ENCODE data around the gene MPDU1.

Gene MPDU1

DNA sequence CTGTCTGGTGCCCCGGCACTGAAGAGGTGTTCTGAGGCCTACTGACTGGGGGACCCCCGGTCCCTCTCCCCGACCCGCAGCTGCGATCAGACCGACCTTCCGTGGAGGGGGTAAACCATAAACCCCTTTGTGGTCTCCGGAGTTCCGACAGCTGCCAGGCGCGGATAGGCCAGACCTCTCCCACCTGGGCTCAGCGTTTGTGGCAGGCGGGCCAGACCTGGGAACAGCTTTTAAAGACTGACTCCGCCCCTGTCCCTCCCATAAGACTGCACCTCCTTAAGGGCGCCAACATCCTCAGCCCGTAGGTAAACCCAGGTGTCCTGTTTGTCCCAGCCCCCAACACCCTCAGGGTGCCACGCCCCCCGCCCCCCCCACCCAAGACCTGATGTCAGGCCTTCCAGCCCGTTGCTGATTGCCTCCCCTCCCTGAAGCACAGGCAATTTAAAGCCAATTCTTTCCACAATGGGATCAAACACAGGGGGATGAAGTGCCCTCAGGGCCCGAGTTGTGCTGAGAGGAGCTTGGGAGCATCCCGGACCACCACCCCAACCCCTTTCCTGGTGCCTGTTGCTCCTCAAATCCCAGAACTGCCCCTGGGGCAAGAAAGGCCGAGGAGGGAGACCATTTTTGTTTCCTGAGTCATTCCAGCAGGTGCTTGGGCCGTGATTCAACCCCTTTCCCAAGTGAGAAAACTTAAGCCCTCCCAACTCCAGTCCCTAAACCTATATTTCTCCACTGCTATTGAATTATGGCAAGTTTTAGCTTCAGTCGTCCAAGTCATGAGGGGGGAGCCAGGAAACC, 6.4 kb downstream of the MPDU1 start, which contains the start of gene SOX15:
SOX15 (minus strand) TSS at position 204 of the 801 bp plus-strand sequence. CDS start 418 bp downstream, outside the sequence.
- H3K27me3 ChIP-seq (ENCODE audit: control insufficient read depth in 3 of 3, insufficient read depth in 3 of 3, low read depth in 1 of 3, low read length in 3 of 3): no peaks in the 10 kb centered on the region
- H2AK5ac ChIP-seq (ENCODE audit: low read depth, low read length): peak within 1 kb of the TSS; percentile 99
- peak within 1 kb of the TSS; percentile 59 for H3K4me2 ChIP-seq (ENCODE audit: insufficient read depth, low read length, poor library complexity, severe bottlenecking)
- peak within 1 kb of the TSS; percentile 73 for H4K91ac ChIP-seq (ENCODE audit: low read depth, low read length, poor library complexity)
- H3K9ac ChIP-seq (ENCODE audit: low read depth, low read length, poor library complexity): peak within 1 kb of the TSS; percentile 86
- H3K4me1 ChIP-seq (ENCODE audit: control insufficient read depth in 2 of 2, insufficient read depth in 1 of 2, low read depth in 1 of 2, low read length in 2 of 2): peaks cover 11 to 35% of the 10 kb centered on the region in 2 donors
- no peak within 1 kb of the TSS for H2AFZ ChIP-seq (ENCODE audit: low read length)
- H3K36me3 ChIP-seq (replicated peaks in 1 of 2; ENCODE audit: control insufficient read depth in 2 of 2, insufficient read depth in 2 of 2, low read length in 2 of 2): peaks cover 54 to 94% of the 10 kb centered on the region in 2 donors
- H3K27ac ChIP-seq (replicated peaks; ENCODE audit: low read length): peak within 1 kb of the TSS; percentile 95
- peak within 1 kb of the TSS; percentile 24 for H2BK12ac ChIP-seq (ENCODE audit: low read length)
- H3K18ac ChIP-seq (ENCODE audit: low read length): peak within 1 kb of the TSS; percentile 94
- no CpG with 5 or more reads among the region's 24 CpGs for WGBS, 2 donors (ENCODE audit: extremely low coverage in 2 of 2, insufficient read length in 2 of 2, insufficient replicate concordance in 1 of 2)
- peak within 1 kb of the TSS in 1 of 2 donors; percentile 37 for H3K4me3 ChIP-seq (ENCODE audit: low read length in 2 of 2)
- H3K14ac ChIP-seq (ENCODE audit: low read length): no peak within 1 kb of the TSS
- H4K8ac ChIP-seq (ENCODE audit: low read depth, low read length): no peak within 1 kb of the TSS
- H3K9me3 ChIP-seq (replicated peaks in 1 of 2; ENCODE audit: control insufficient read depth in 2 of 2, insufficient read depth in 1 of 2, low read depth in 1 of 2, low read length in 2 of 2): no peaks in the 10 kb centered on the region
- H2BK120ac ChIP-seq (ENCODE audit: low read depth, low read length): peak within 1 kb of the TSS; percentile 63
- peak within 1 kb of the TSS; percentile 50 for H2BK5ac ChIP-seq (ENCODE audit: low read length)
- DNase-seq (ENCODE audit: low spot score): no peak
- H3K23ac ChIP-seq (ENCODE audit: low read depth, low read length, poor library complexity): peak within 1 kb of the TSS; percentile 75
- peak within 1 kb of the TSS; percentile 30 for H3K4ac ChIP-seq (ENCODE audit: low read length)
- H3K79me1 ChIP-seq (ENCODE audit: low read depth, low read length): peaks cover 3% of the 10 kb centered on the region
- peak within 1 kb of the TSS; percentile 90 for H2BK15ac ChIP-seq (ENCODE audit: low read length)

DNA sequence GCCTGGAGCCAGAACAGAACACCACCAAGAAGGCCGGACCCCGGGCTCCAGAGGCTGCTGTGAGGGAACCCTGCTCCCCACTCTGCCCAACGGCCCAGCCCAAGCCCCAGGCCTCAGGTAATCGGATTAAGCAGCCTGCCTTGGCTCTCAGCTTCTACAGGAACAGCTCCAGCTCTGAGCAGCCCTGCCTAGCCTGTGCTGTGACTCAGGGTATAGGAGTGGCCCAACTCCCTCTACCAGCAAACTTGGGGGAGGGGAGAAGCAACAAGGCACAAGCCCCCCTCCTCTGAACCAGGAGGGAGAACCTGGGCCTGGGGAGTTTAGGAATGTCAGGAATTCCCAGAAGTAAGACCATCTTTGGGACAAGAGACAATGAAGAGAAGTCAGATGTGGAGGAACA, 7.1 kb downstream of the MPDU1 start:
- Histone ChIP-seq H3K9me3 (replicated peaks in 1 of 2; ENCODE audit: control insufficient read depth in 2 of 2, insufficient read depth in 1 of 2, low read depth in 1 of 2, low read length in 2 of 2) (no peaks in the 10 kb centered on the region), H3K23ac (ENCODE audit: low read depth, low read length, poor library complexity) (no peak overlapping the region), H3K4ac (ENCODE audit: low read length) (no peak overlapping the region), H3K79me1 (ENCODE audit: low read depth, low read length) (peaks cover 3% of the 10 kb centered on the region), H2AK5ac (ENCODE audit: low read depth, low read length) (no peak overlapping the region), H4K91ac (ENCODE audit: low read depth, low read length, poor library complexity) (no peak overlapping the region), H3K4me1 (ENCODE audit: control insufficient read depth in 2 of 2, insufficient read depth in 1 of 2, low read depth in 1 of 2, low read length in 2 of 2) (peaks cover 11 to 35% of the 10 kb centered on the region in 2 donors), H3K18ac (ENCODE audit: low read length) (no peak overlapping the region), H4K8ac (ENCODE audit: low read depth, low read length) (no peak overlapping the region), H2BK15ac (ENCODE audit: low read length) (no peak overlapping the region), H2AFZ (ENCODE audit: low read length) (no peak overlapping the region), H3K14ac (ENCODE audit: low read length) (no peak overlapping the region), H3K4me3 (ENCODE audit: low read length in 2 of 2) (no peak overlapping the region), H3K27ac (replicated peaks; ENCODE audit: low read length) (peak overlapping the region; percentile 95), H2BK5ac (ENCODE audit: low read length) (no peak overlapping the region), H3K36me3 (replicated peaks in 1 of 2; ENCODE audit: control insufficient read depth in 2 of 2, insufficient read depth in 2 of 2, low read length in 2 of 2) (peaks cover 59 to 97% of the 10 kb centered on the region in 2 donors), H3K27me3 (ENCODE audit: control insufficient read depth in 3 of 3, insufficient read depth in 3 of 3, low read depth in 1 of 3, low read length in 3 of 3) (no peaks in the 10 kb centered on the region), H2BK120ac (ENCODE audit: low read depth, low read length) (no peak overlapping the region), H2BK12ac (ENCODE audit: low read length) (no peak overlapping the region), H3K4me2 (ENCODE audit: insufficient read depth, low read length, poor library complexity, severe bottlenecking) (peak overlapping the region; percentile 40), H3K9ac (ENCODE audit: low read depth, low read length, poor library complexity) (no peak overlapping the region)
- DNase-seq (ENCODE audit: low spot score): peak; percentile 74
- WGBS, 2 donors (ENCODE audit: extremely low coverage in 2 of 2, insufficient read length in 2 of 2, insufficient replicate concordance in 1 of 2): no CpG with 5 or more reads among the region's 4 CpGs

DNA sequence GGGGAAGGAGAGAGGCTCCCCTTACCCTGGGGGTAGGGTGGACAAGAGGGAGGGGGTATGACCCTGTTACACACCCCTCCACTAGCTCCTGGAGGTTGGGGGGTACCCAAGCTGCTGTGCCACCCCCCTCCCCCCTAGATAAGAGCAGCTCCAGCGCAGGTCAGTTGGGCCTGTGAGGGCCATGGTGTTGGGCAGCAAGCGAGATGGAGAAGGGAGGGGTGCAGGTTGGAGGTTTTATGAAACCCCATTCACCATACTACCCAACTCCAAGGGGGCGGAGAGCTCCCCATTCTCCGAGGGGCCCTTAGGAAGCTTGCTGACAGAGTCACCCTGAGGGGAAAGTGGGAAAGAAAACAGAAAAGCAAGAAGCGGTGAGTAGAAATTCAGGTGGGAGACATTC, 7.9 kb downstream of the MPDU1 start:
- Histone ChIP-seq H3K18ac (ENCODE audit: low read length) (peak overlapping the region; percentile 94), H3K9me3 (replicated peaks in 1 of 2; ENCODE audit: control insufficient read depth in 2 of 2, insufficient read depth in 1 of 2, low read depth in 1 of 2, low read length in 2 of 2) (no peaks in the 10 kb centered on the region), H3K14ac (ENCODE audit: low read length) (no peak overlapping the region), H2BK15ac (ENCODE audit: low read length) (peak overlapping the region; percentile 10), H4K8ac (ENCODE audit: low read depth, low read length) (no peak overlapping the region), H3K36me3 (replicated peaks in 1 of 2; ENCODE audit: control insufficient read depth in 2 of 2, insufficient read depth in 2 of 2, low read length in 2 of 2) (peaks cover 60 to 99% of the 10 kb centered on the region in 2 donors), H3K4ac (ENCODE audit: low read length) (peak overlapping the region; percentile 56), H3K79me1 (ENCODE audit: low read depth, low read length) (peaks cover 2% of the 10 kb centered on the region), H2BK120ac (ENCODE audit: low read depth, low read length) (peak overlapping the region; percentile 33), H2AK5ac (ENCODE audit: low read depth, low read length) (peak overlapping the region; percentile 33), H2BK12ac (ENCODE audit: low read length) (peak overlapping the region; percentile 33), H3K4me2 (ENCODE audit: insufficient read depth, low read length, poor library complexity, severe bottlenecking) (no peak overlapping the region), H3K9ac (ENCODE audit: low read depth, low read length, poor library complexity) (no peak overlapping the region), H3K27ac (replicated peaks; ENCODE audit: low read length) (peak overlapping the region; percentile 95), H3K4me3 (ENCODE audit: low read length in 2 of 2) (no peak overlapping the region), H3K4me1 (ENCODE audit: control insufficient read depth in 2 of 2, insufficient read depth in 1 of 2, low read depth in 1 of 2, low read length in 2 of 2) (peaks cover 11 to 35% of the 10 kb centered on the region in 2 donors), H4K91ac (ENCODE audit: low read depth, low read length, poor library complexity) (peak overlapping the region; percentile 61), H3K27me3 (ENCODE audit: control insufficient read depth in 3 of 3, insufficient read depth in 3 of 3, low read depth in 1 of 3, low read length in 3 of 3) (no peaks in the 10 kb centered on the region), H2BK5ac (ENCODE audit: low read length) (peak overlapping the region; percentile 82), H3K23ac (ENCODE audit: low read depth, low read length, poor library complexity) (no peak overlapping the region), H2AFZ (ENCODE audit: low read length) (no peak overlapping the region)
- no CpG with 5 or more reads among the region's 5 CpGs for WGBS, 2 donors (ENCODE audit: extremely low coverage in 2 of 2, insufficient read length in 2 of 2, insufficient replicate concordance in 1 of 2)
- DNase-seq (ENCODE audit: low spot score): no peak

DNA sequence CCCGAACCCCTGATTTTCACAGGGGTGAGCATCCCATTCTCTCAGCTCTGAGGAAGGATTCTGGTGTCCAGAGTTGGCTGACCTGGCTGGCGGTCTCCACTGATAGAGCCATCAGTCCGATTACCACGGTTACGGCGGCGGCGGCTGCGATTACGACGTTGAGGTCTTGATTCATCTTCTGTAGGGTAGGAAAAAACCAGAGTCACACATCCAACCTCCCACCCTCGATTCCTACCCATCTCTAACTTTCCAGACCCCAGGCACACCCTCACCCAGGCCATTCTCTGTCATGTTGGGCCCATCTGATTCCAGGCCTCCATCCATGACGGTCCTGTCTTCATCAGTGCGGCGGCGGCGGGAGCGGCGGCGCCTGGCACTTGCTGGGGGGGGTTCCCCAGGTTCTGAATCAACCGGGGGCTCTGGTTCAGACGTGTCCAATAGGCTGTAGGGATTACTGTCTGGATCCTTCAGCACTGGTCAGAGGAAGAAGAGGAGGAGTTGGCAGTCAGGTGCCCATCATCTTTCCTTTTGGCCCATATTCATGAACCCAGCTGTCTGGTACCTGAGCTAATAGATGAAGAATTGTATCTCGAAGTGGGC, 8.9 kb downstream of the MPDU1 start:
- Histone ChIP-seq H3K4ac (ENCODE audit: low read length) (no peak overlapping the region), H4K8ac (ENCODE audit: low read depth, low read length) (no peak overlapping the region), H3K9me3 (replicated peaks in 1 of 2; ENCODE audit: control insufficient read depth in 2 of 2, insufficient read depth in 1 of 2, low read depth in 1 of 2, low read length in 2 of 2) (no peaks in the 10 kb centered on the region), H3K79me1 (ENCODE audit: low read depth, low read length) (no peaks in the 10 kb centered on the region), H3K4me1 (ENCODE audit: control insufficient read depth in 2 of 2, insufficient read depth in 1 of 2, low read depth in 1 of 2, low read length in 2 of 2) (peaks cover 11 to 35% of the 10 kb centered on the region in 2 donors), H2AFZ (ENCODE audit: low read length) (no peak overlapping the region), H4K91ac (ENCODE audit: low read depth, low read length, poor library complexity) (no peak overlapping the region), H3K18ac (ENCODE audit: low read length) (peak overlapping the region; percentile 49), H3K14ac (ENCODE audit: low read length) (no peak overlapping the region), H3K36me3 (replicated peaks in 1 of 2; ENCODE audit: control insufficient read depth in 2 of 2, insufficient read depth in 2 of 2, low read length in 2 of 2) (peaks cover 52 to 99% of the 10 kb centered on the region in 2 donors), H2BK120ac (ENCODE audit: low read depth, low read length) (peak overlapping the region; percentile 13), H3K9ac (ENCODE audit: low read depth, low read length, poor library complexity) (no peak overlapping the region), H3K27ac (replicated peaks; ENCODE audit: low read length) (peak overlapping the region; percentile 95), H3K4me2 (ENCODE audit: insufficient read depth, low read length, poor library complexity, severe bottlenecking) (no peak overlapping the region), H2BK15ac (ENCODE audit: low read length) (peak overlapping the region; percentile 83), H2AK5ac (ENCODE audit: low read depth, low read length) (no peak overlapping the region), H3K27me3 (ENCODE audit: control insufficient read depth in 3 of 3, insufficient read depth in 3 of 3, low read depth in 1 of 3, low read length in 3 of 3) (no peaks in the 10 kb centered on the region), H2BK12ac (ENCODE audit: low read length) (no peak overlapping the region), H2BK5ac (ENCODE audit: low read length) (no peak overlapping the region), H3K4me3 (ENCODE audit: low read length in 2 of 2) (no peak overlapping the region), H3K23ac (ENCODE audit: low read depth, low read length, poor library complexity) (no peak overlapping the region)
- no peak for DNase-seq (ENCODE audit: low spot score)
- no CpG with 5 or more reads among the region's 23 CpGs for WGBS, 2 donors (ENCODE audit: extremely low coverage in 2 of 2, insufficient read length in 2 of 2, insufficient replicate concordance in 1 of 2)

Data from neuronal stem cell (in vitro differentiated cells).